NCI-H2196 (cell line): ENCODE measurements around the gene SLC5A1.

ENCODE experiments used
- DNase-seq: peaks from one replicate; lab custom pipeline; 2025; ENCODE audit not compliant: unreplicated experiment; lab: John Stamatoyannopoulos, UW

SLC5A1 gene

GRCh38 chr22:32050678-32051515 is 7.8 kb downstream of the SLC5A1 start:
- peak; percentile 61 for DNase-seq

- no peak for DNase-seq
These were observed 9.2 kb downstream of the SLC5A1 start for GRCh38 chr22:32052244-32052643.

- DNase-seq: no peak
These were observed 10.1 kb downstream of the SLC5A1 start for GRCh38 chr22:32052936-32053791.

GRCh38 chr22:32055069-32055468 is 12.0 kb downstream of the SLC5A1 start:
- DNase-seq: no peak

GRCh38 chr22:32058656-32059260 is 15.7 kb downstream of the SLC5A1 start:
- no peak for DNase-seq

- no peak for DNase-seq
These were observed 16.4 kb downstream of the SLC5A1 start for GRCh38 chr22:32059426-32059825.

- no peak for DNase-seq
These were observed 20.6 kb downstream of the SLC5A1 start for GRCh38 chr22:32063701-32064100.

GRCh38 chr22:32066820-32067219 is 23.8 kb downstream of the SLC5A1 start:
- DNase-seq: no peak

- DNase-seq: no peak
These were observed 24.6 kb downstream of the SLC5A1 start for GRCh38 chr22:32067613-32068012.

GRCh38 chr22:32069579-32070372 is 26.7 kb downstream of the SLC5A1 start:
- DNase-seq: no peak

GRCh38 chr22:32073262-32073661 is 30.2 kb downstream of the SLC5A1 start:
- DNase-seq: no peak

- no peak for DNase-seq
These were observed 30.8 kb downstream of the SLC5A1 start for GRCh38 chr22:32073823-32074380.

GRCh38 chr22:32075997-32076760 is 33.1 kb downstream of the SLC5A1 start:
- no peak for DNase-seq

GRCh38 chr22:32076761-32077084 is 33.7 kb downstream of the SLC5A1 start:
- DNase-seq: no peak

GRCh38 chr22:32077151-32077550 is 34.1 kb downstream of the SLC5A1 start:
- no peak for DNase-seq

GRCh38 chr22:32079130-32080089 is 36.3 kb downstream of the SLC5A1 start:
- DNase-seq: no peak

GRCh38 chr22:32080904-32081303 is 37.8 kb downstream of the SLC5A1 start:
- DNase-seq: peak; percentile 24

GRCh38 chr22:32082331-32082730 is 39.3 kb downstream of the SLC5A1 start:
- no peak for DNase-seq

- no peak for DNase-seq
These were observed 39.9 kb downstream of the SLC5A1 start for GRCh38 chr22:32083000-32083399.
